Measurements from ENCODE around the gene VTI1B. TPM values are rescaled to one million over a fixed set of nuclear protein-coding genes. Genes with fewer than 3 reads are reported as not detected.
"Not testable (repeated sequence)": the region's sequence is repeated elsewhere in the genome, so short reads cannot be mapped to it uniquely, and the experiment has no call there.

VTI1B gene
- total RNA-seq, 1 donor from 2014 or later: 195 TPM

- DNase-seq (ENCODE audit: low spot score): no peak
Observed at GRCh38 chr14:67633451-67634147, 40.8 kb downstream of the VTI1B start.

GRCh38 chr14:67630938-67631337 lies 43.5 kb downstream of the VTI1B start:
- no peak for DNase-seq (ENCODE audit: low spot score)

GRCh38 chr14:67630186-67630585 lies 44.2 kb downstream of the VTI1B start:
- no peak for DNase-seq (ENCODE audit: low spot score)

GRCh38 chr14:67627519-67627918 lies 46.9 kb downstream of the VTI1B start:
- no peak for DNase-seq (ENCODE audit: low spot score)

GRCh38 chr14:67626131-67626530 lies 48.3 kb downstream of the VTI1B start:
- not testable (repeated sequence) for DNase-seq (ENCODE audit: low spot score)

GRCh38 chr14:67623114-67623513 lies 51.3 kb downstream of the VTI1B start:
- DNase-seq (ENCODE audit: low spot score): no peak

GRCh38 chr14:67622675-67623074 lies 51.8 kb downstream of the VTI1B start:
- no peak for DNase-seq (ENCODE audit: low spot score)

- DNase-seq (ENCODE audit: low spot score): no peak
Observed at GRCh38 chr14:67620217-67620785, 54.1 kb downstream of the VTI1B start.

GRCh38 chr14:67619446-67620216 lies 54.8 kb downstream of the VTI1B start, which contains the start of gene ARG2:
TSS of gene ARG2 (plus strand) at chr14:67619920. CDS start at chr14:67619978, 58 bp downstream.
- DNase-seq (ENCODE audit: low spot score): peak; percentile 99

- DNase-seq (ENCODE audit: low spot score): no peak
Observed at GRCh38 chr14:67618617-67619063, 55.8 kb downstream of the VTI1B start.

GRCh38 chr14:67610491-67610890 lies 63.9 kb downstream of the VTI1B start:
- no peak for DNase-seq (ENCODE audit: low spot score)

GRCh38 chr14:67609642-67610310 lies 64.7 kb downstream of the VTI1B start:
- DNase-seq (ENCODE audit: low spot score): no peak

GRCh38 chr14:67607646-67608045 lies 66.8 kb downstream of the VTI1B start:
- no peak for DNase-seq (ENCODE audit: low spot score)

GRCh38 chr14:67602995-67603545 lies 71.4 kb downstream of the VTI1B start:
- DNase-seq (ENCODE audit: low spot score): no peak

GRCh38 chr14:67602076-67602475 lies 72.4 kb downstream of the VTI1B start:
- DNase-seq (ENCODE audit: low spot score): no peak

- DNase-seq (ENCODE audit: low spot score): not testable (repeated sequence)
Observed at GRCh38 chr14:67600562-67600974, 73.9 kb downstream of the VTI1B start.

- DNase-seq (ENCODE audit: low spot score): peak; percentile 97
Observed at GRCh38 chr14:67599698-67600561, 74.5 kb downstream of the VTI1B start, which contains the start of gene PIGH. TSS of gene PIGH (minus strand) at chr14:67600268. CDS start at chr14:67600203, 65 bp downstream.
